ENCODE data around the gene RPS16.
"Not testable (repeated sequence)": the region's sequence is repeated elsewhere in the genome, so short reads cannot be mapped to it uniquely, and the experiment has no call there.

RPS16 gene

GRCh38 chr19:39479916-39480315 is 44.2 kb upstream of the RPS16 start:
- no peaks in the 10 kb centered on the region for H3K9me3 ChIP-seq
- peaks cover 15% of the 10 kb centered on the region for H3K36me3 ChIP-seq
- no peak for TF ChIP-seq CTCF (IDR thresholded peaks at IDR 0.05)
- H3K27ac ChIP-seq = peak overlapping the region; percentile 71
- H3K27me3 ChIP-seq = no peaks in the 10 kb centered on the region
- peak overlapping the region; percentile 87 to 92 for H3K4me3 ChIP-seq (ENCODE audit: low read depth in 1 of 2, low read length in 1 of 2)
- peaks cover 19 to 21% of the 10 kb centered on the region in 2 experiments for H3K4me1 ChIP-seq (ENCODE audit: control insufficient read depth in 1 of 2, insufficient read depth in 1 of 2, low read depth in 1 of 2, low read length in 1 of 2)

- H3K4me1 ChIP-seq (ENCODE audit: control insufficient read depth in 1 of 2, insufficient read depth in 1 of 2, low read depth in 1 of 2, low read length in 1 of 2) = peaks cover 19 to 21% of the 10 kb centered on the region in 2 experiments
- not testable (repeated sequence) for H3K27me3 ChIP-seq; H3K9me3 ChIP-seq; H3K27ac ChIP-seq; H3K4me3 ChIP-seq (ENCODE audit: low read depth in 1 of 2, low read length in 1 of 2)
- H3K36me3 ChIP-seq = peaks cover 20% of the 10 kb centered on the region
Observed at GRCh38 chr19:39479319-39479801, 43.6 kb upstream of the RPS16 start.

GRCh38 chr19:39475748-39476147 is 40.0 kb upstream of the RPS16 start:
- H3K4me3 ChIP-seq (ENCODE audit: low read depth in 1 of 2, low read length in 1 of 2) = no peak overlapping the region
- peaks cover 56% of the 10 kb centered on the region for H3K36me3 ChIP-seq
- peaks cover 8 to 11% of the 10 kb centered on the region in 2 experiments for H3K4me1 ChIP-seq (ENCODE audit: control insufficient read depth in 1 of 2, insufficient read depth in 1 of 2, low read depth in 1 of 2, low read length in 1 of 2)
- no peaks in the 10 kb centered on the region for H3K9me3 ChIP-seq
- H3K27me3 ChIP-seq = no peaks in the 10 kb centered on the region
- TF ChIP-seq CTCF (IDR thresholded peaks at IDR 0.05) = no peak
- H3K27ac ChIP-seq = no peak overlapping the region

GRCh38 chr19:39474139-39474620 is 38.4 kb upstream of the RPS16 start:
- Histone ChIP-seq H3K9me3 (no peaks in the 10 kb centered on the region), H3K27me3 (no peaks in the 10 kb centered on the region), H3K27ac (no peak overlapping the region), H3K36me3 (peaks cover 72% of the 10 kb centered on the region), H3K4me1 (ENCODE audit: control insufficient read depth in 1 of 2, insufficient read depth in 1 of 2, low read depth in 1 of 2, low read length in 1 of 2) (no peaks in the 10 kb centered on the region), H3K4me3 (ENCODE audit: low read depth in 1 of 2, low read length in 1 of 2) (no peak overlapping the region)
- peak; percentile 72 for TF ChIP-seq CTCF (IDR thresholded peaks at IDR 0.05)

- Histone ChIP-seq H3K4me3 (ENCODE audit: low read depth in 1 of 2, low read length in 1 of 2) (no peak overlapping the region), H3K27me3 (no peaks in the 10 kb centered on the region), H3K4me1 (ENCODE audit: control insufficient read depth in 1 of 2, insufficient read depth in 1 of 2, low read depth in 1 of 2, low read length in 1 of 2) (no peaks in the 10 kb centered on the region), H3K27ac (no peak overlapping the region), H3K9me3 (no peaks in the 10 kb centered on the region), H3K36me3 (peaks cover 79% of the 10 kb centered on the region)
- no peak for TF ChIP-seq CTCF (IDR thresholded peaks at IDR 0.05)
Observed at GRCh38 chr19:39473443-39473960, 37.8 kb upstream of the RPS16 start.

GRCh38 chr19:39472746-39473442 is 37.1 kb upstream of the RPS16 start:
- H3K27ac ChIP-seq = no peak overlapping the region
- no peak for TF ChIP-seq CTCF (IDR thresholded peaks at IDR 0.05)
- no peaks in the 10 kb centered on the region for H3K4me1 ChIP-seq (ENCODE audit: control insufficient read depth in 1 of 2, insufficient read depth in 1 of 2, low read depth in 1 of 2, low read length in 1 of 2)
- H3K27me3 ChIP-seq = no peaks in the 10 kb centered on the region
- H3K4me3 ChIP-seq (ENCODE audit: low read depth in 1 of 2, low read length in 1 of 2) = no peak overlapping the region
- no peaks in the 10 kb centered on the region for H3K9me3 ChIP-seq
- peaks cover 85% of the 10 kb centered on the region for H3K36me3 ChIP-seq

All from neutrophil (primary cell).